Lower leg skin (tissue), 3 donors: ENCODE results near the gene RAD51B.

Experiments used
- POLR2A ChIP-seq, 2 donors: fragments of 450-650 bp; IDR thresholded peaks; one replicate each; pipeline ENCODE4 v1.6.1; 2016 to 2017; ENCODE audit warnings: antibody characterized with exemption in 2 of 2, mild to moderate bottlenecking in 1 of 2, moderate library complexity in 1 of 2
- TF ChIP-seq, protein P1 (sequence below), 3 donors: fragments of 450-650 bp; IDR thresholded peaks; one replicate each; pipeline ENCODE4 v1.5.1; 2016; ENCODE audit warnings: antibody characterized with exemption in 3 of 3, mild to moderate bottlenecking in 3 of 3, moderate library complexity in 2 of 3

- TF ChIP-seq, protein P1, sequence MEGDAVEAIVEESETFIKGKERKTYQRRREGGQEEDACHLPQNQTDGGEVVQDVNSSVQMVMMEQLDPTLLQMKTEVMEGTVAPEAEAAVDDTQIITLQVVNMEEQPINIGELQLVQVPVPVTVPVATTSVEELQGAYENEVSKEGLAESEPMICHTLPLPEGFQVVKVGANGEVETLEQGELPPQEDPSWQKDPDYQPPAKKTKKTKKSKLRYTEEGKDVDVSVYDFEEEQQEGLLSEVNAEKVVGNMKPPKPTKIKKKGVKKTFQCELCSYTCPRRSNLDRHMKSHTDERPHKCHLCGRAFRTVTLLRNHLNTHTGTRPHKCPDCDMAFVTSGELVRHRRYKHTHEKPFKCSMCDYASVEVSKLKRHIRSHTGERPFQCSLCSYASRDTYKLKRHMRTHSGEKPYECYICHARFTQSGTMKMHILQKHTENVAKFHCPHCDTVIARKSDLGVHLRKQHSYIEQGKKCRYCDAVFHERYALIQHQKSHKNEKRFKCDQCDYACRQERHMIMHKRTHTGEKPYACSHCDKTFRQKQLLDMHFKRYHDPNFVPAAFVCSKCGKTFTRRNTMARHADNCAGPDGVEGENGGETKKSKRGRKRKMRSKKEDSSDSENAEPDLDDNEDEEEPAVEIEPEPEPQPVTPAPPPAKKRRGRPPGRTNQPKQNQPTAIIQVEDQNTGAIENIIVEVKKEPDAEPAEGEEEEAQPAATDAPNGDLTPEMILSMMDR (IDR thresholded peaks at IDR 0.05) = no peak
- no peak for TF ChIP-seq POLR2A (IDR thresholded peaks at IDR 0.05)
Measured at GRCh38 chr14:68251769-68252100, 432.2 kb downstream of the RAD51B start.
